ENCODE measurements around the gene MRPL19. TPM values are rescaled to one million over a fixed set of nuclear protein-coding genes. Genes with fewer than 3 reads are reported as not detected.
"Not testable (repeated sequence)": the region's sequence is repeated elsewhere in the genome, so short reads cannot be mapped to it uniquely, and the experiment has no call there.

MRPL19 gene
- total RNA-seq, 1 donor from 2014 or later: 57.0 TPM

- TF ChIP-seq, protein P1, sequence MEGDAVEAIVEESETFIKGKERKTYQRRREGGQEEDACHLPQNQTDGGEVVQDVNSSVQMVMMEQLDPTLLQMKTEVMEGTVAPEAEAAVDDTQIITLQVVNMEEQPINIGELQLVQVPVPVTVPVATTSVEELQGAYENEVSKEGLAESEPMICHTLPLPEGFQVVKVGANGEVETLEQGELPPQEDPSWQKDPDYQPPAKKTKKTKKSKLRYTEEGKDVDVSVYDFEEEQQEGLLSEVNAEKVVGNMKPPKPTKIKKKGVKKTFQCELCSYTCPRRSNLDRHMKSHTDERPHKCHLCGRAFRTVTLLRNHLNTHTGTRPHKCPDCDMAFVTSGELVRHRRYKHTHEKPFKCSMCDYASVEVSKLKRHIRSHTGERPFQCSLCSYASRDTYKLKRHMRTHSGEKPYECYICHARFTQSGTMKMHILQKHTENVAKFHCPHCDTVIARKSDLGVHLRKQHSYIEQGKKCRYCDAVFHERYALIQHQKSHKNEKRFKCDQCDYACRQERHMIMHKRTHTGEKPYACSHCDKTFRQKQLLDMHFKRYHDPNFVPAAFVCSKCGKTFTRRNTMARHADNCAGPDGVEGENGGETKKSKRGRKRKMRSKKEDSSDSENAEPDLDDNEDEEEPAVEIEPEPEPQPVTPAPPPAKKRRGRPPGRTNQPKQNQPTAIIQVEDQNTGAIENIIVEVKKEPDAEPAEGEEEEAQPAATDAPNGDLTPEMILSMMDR (IDR thresholded peaks at IDR 0.05; ENCODE audit: borderline replicate concordance): no peak
- no peak overlapping the region for H3K27ac ChIP-seq (replicated peaks)
- no peak overlapping the region for H3K4me3 ChIP-seq
- no peaks in the 10 kb centered on the region for H3K27me3 ChIP-seq (ENCODE audit: low read depth)
- intact Hi-C loops (cut with micrococcal nuclease): no loop called here
- no peak for DNase-seq
- H3K36me3 ChIP-seq: peaks cover 84% of the 10 kb centered on the region
- H3K4me1 ChIP-seq: no peaks in the 10 kb centered on the region
- H3K9me3 ChIP-seq (replicated peaks): peaks cover 19% of the 10 kb centered on the region
These were observed 11.2 kb downstream of the MRPL19 start for GRCh38 chr2:75657798-75658197.

DNA sequence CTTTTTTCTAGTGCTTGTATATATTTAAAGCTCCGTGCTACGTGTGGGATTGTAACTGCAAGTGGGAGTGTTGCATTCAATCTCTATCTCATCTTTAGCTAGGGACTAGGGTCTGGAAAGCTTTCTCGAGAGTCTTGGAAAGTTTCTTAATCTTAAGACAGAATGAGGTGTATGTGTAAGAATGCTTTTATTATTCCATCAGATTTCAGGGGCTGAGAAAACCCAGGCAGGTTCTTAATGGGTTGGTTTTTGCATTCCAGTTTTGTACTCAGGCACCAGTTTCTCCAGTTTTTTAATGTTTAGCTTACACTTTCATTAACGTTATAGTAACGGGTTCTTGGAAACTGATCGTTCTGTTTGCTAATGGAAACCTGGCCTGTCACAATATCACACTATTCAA, 20.3 kb downstream of the MRPL19 start:
- intact Hi-C loops (cut with micrococcal nuclease): no loop called here
- Histone ChIP-seq H3K27ac (replicated peaks) (no peak overlapping the region), H3K4me3 (no peak overlapping the region), H3K27me3 (ENCODE audit: low read depth) (no peaks in the 10 kb centered on the region), H3K36me3 (peaks cover 41% of the 10 kb centered on the region), H3K4me1 (no peaks in the 10 kb centered on the region), H3K9me3 (replicated peaks) (no peaks in the 10 kb centered on the region)
- TF ChIP-seq, protein P1 (IDR thresholded peaks at IDR 0.05; ENCODE audit: borderline replicate concordance): no peak
- no peak for DNase-seq

- intact Hi-C loops (cut with micrococcal nuclease): no loop called here
- Histone ChIP-seq H3K36me3 (peaks cover 42% of the 10 kb centered on the region), H3K4me1 (no peaks in the 10 kb centered on the region)
These were observed 21.3 kb downstream of the MRPL19 start for GRCh38 chr2:75667884-75668283.

GRCh38 chr2:75675423-75675822, 28.8 kb downstream of the MRPL19 start:
- H3K9me3 ChIP-seq (replicated peaks); H3K4me3 ChIP-seq; H3K27me3 ChIP-seq (ENCODE audit: low read depth); DNase-seq: not testable (repeated sequence)
- intact Hi-C loops (cut with micrococcal nuclease): loop anchor here (5.0 kb wide), 1 partner anchor 33 kb away; no protein-coding TSS in a partner anchor
- peaks cover 21% of the 10 kb centered on the region for H3K4me1 ChIP-seq
- peaks cover 36% of the 10 kb centered on the region for H3K36me3 ChIP-seq
- peak overlapping the region; percentile 14 for H3K27ac ChIP-seq (replicated peaks)

More at GRCh38 chr2:75667884-75668283, 21.3 kb downstream of the MRPL19 start:
- DNase-seq: no peak
- Histone ChIP-seq H3K4me3 (no peak overlapping the region), H3K9me3 (replicated peaks) (no peaks in the 10 kb centered on the region), H3K27me3 (ENCODE audit: low read depth) (no peaks in the 10 kb centered on the region), H3K27ac (replicated peaks) (no peak overlapping the region)
- TF ChIP-seq, protein P1 (IDR thresholded peaks at IDR 0.05; ENCODE audit: borderline replicate concordance): no peak

- no peak overlapping the region for H3K4me3 ChIP-seq
- peak overlapping the region; percentile 14 for H3K27ac ChIP-seq (replicated peaks)
- H3K27me3 ChIP-seq (ENCODE audit: low read depth): no peaks in the 10 kb centered on the region
- no peak for DNase-seq
- peaks cover 21% of the 10 kb centered on the region for H3K4me1 ChIP-seq
- TF ChIP-seq, protein P1 (IDR thresholded peaks at IDR 0.05; ENCODE audit: borderline replicate concordance): no peak
- no peaks in the 10 kb centered on the region for H3K9me3 ChIP-seq (replicated peaks)
- H3K36me3 ChIP-seq: peaks cover 34% of the 10 kb centered on the region
- intact Hi-C loops (cut with micrococcal nuclease): loop anchor here (5.0 kb wide), 1 partner anchor 34 kb away; no protein-coding TSS in a partner anchor
These were observed 29.3 kb downstream of the MRPL19 start for GRCh38 chr2:75675908-75676307.

DNA sequence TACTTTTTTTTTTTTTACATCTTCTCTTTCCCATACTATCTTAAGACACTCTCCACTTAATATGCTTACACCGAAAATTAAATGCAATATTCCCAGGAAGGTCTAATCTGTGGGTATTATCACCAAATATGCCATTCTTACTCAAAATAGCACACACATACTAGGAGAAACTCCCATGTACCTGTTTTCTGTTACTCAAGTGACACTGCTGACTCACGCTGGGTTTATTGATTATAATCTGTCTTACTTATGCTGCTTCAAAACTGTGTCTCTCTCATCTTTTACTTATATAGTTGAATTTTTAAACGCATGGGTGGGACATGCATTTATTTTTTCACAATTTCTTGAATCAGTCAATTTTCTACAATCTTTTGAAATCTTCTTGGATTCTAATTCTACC, 29.9 kb downstream of the MRPL19 start:
- H3K27ac ChIP-seq (replicated peaks): no peak overlapping the region
- no peak overlapping the region for H3K4me3 ChIP-seq
- no peak for DNase-seq
- H3K27me3 ChIP-seq (ENCODE audit: low read depth): no peaks in the 10 kb centered on the region
- peaks cover 34% of the 10 kb centered on the region for H3K36me3 ChIP-seq
- TF ChIP-seq, protein P1 (IDR thresholded peaks at IDR 0.05; ENCODE audit: borderline replicate concordance): no peak
- peaks cover 21% of the 10 kb centered on the region for H3K4me1 ChIP-seq
- intact Hi-C loops (cut with micrococcal nuclease): loop anchor here (5.0 kb wide), 1 partner anchor 34 kb away; no protein-coding TSS in a partner anchor
- no peaks in the 10 kb centered on the region for H3K9me3 ChIP-seq (replicated peaks)

Data from left ventricle myocardium inferior (tissue), 1 donor.